Left kidney (tissue), 2 donors: ENCODE data around the gene FAM222A. TPM values are rescaled to one million over a fixed set of nuclear protein-coding genes. Genes with fewer than 3 reads are reported as not detected.
A peak's percentile ranks its signal among the peaks of the same experiment; 100 is the strongest.

Experiments
- DNase-seq: peaks from one replicate; pipeline ENCODE4 v3.0.0-alpha.2; 2013
- polyA plus RNA-seq: library from polyadenylated mRNA; unstranded; fragments of 120-200 nt; gene quantifications from one replicate; pipeline ENCODE4 v1.2.1, GENCODE V29; 2013; ENCODE audit not compliant: insufficient read length

FAM222A gene
- polyA plus RNA-seq, 1 donor: 6.5 TPM

DNA sequence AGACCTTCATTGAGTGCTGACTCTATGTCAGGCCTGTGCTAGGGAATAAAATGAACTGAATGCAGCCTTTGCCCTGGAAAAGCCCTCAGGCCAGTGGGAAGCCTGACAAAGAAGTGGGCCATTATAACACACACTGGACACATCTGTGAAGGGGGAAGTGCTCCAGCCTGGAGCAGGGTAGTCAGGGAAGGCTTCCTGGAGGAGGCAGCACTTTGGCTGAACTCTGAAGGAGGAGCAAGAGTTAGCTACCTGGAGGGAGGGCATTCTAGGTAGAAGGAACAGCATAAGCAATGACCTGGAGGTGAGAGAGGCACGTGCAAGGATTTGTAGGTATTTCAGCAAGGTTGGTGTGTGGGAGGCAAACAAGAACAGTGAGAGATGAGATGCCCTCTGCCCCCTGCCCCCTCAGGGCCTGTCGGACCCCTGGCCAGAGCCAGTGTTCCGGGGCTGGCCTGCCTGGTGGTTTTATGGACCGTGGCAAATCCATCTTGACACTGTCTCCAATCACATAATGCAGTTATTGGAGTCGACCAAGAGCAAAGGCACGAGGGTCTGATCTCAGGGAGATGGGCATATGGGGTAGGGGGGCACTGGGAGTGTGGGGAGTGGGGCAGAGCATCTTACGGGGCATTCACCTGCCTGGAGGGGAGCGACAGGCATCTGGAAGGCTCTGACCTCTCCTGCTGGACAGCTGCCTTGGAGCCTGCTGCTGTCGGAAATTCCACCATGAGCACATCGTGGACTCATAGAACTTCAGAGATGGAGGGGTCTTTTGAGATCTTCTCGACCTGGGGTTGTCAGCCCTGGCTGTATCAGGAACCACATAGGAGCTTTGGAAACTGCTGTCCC lies 2.7 kb upstream of the FAM222A start:
- no peak for DNase-seq

GRCh38 chr12:109711596-109712461 lies 1.8 kb upstream of the FAM222A start:
- DNase-seq: no peak

DNA sequence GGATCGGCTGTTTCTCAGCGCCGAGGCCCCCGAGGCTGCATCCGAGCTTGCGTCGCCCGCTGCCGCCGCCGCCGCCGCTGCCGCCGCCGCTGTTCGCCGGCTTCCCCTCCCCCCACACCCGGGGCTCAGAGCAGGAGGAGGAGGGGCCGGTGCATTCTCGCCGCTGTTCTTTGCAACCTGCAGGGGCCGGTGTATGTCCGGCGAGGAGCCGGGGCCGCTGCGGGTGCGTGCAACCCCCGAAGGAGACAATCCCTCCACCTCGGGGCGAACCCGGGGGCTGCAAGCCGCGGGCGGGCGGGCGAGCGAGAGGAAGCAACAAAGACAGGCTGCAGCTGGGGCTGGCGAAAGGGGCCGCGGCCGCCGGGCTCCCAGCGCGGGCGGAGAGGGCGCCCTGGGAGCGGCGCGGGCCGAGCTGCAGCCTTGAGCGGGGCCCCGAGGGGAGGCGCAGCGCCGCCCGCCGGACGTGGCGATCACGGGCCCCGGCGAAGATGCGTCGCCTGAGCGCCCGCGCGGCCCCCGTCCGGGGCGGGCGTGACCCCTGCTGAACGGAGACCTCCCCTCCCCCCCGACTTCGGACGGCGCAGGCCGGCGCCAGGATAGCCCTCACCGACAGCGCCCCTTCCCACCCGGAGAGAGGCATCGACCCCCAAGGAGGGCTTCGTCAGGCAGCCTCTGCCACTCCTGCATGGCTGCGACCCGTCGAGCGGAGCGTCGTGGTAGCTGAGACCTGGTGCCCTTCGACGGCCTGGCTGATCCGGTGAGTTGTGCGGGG lies 702 bp downstream of the FAM222A start:
- DNase-seq: peak; percentile 57

DNA sequence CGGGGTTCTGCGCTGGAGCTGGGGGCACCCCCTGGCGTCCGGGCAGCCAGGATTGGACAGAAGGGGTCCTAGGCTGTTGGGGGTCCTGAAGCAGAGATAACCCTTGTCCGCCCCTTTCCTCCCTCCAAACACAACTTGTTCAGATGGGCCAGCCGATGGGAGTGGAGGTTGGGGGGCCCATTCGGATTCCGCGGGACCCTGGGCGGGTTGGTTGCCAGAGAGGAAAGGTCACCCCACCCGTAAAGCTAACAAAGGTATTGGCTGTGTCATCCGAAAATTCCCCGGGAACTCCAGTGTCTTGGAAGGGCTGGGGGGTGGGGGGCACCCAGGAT lies 1.3 kb downstream of the FAM222A start:
- DNase-seq: no peak

DNA sequence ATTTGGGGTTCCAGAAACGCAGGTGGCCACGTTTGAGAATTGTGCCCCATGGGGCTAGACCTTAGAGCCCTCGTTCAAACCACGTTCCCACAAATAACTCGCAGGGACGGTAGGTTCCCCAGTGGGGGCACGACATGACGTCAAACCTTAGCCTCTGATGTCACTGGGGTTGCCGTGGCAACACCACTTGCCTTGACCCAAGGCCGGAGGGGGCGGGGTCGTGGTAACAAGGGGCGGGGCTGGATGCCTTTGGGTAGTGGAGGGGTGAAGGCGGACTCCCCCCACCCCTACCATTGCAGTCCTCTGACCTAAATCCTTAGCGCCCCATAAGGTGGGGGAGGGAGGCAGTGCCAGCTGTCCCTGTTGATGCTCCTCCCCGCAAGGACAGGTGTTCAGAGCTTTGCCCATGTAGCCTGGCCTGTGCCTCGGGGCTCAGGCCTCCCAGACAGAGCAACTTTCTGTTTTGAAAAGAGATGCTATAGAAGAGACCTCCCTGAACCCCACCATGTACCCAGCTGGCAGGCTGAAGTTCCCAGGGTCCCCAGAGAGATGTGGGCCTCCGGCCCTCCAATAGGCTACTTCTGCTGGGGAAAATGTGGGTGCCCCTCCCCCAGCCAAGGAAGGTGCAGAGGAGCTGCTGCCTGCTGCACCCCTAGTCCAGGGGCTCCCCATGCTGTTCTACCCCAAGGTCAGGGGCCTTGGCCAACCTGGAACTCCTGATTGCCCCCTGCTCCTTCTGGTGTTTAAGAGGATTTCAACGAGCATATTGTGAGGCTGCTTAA lies 1.9 kb downstream of the FAM222A start:
- DNase-seq: no peak

DNA sequence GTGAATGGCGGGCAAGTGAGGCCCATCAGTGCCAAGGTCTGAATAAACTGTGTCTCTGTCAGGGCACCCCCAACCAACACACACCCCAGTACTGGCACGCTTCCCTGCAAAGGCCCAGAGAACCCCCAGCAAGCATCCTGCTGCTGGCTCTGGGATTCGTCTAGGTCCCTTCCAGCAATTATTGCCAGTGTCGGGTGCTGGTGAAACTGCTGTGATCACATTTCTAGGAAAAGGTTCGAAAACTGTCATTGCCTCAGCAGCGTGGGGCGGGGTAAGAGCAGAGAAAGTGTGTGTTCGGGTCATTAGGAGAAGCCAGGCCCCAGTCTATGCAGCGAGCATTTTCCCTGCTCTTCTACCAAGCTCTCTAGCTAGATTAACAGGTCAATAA lies 2.5 kb downstream of the FAM222A start:
- no peak for DNase-seq

- no peak for DNase-seq
Measured at GRCh38 chr12:109716512-109717389, 3.1 kb downstream of the FAM222A start.

DNA sequence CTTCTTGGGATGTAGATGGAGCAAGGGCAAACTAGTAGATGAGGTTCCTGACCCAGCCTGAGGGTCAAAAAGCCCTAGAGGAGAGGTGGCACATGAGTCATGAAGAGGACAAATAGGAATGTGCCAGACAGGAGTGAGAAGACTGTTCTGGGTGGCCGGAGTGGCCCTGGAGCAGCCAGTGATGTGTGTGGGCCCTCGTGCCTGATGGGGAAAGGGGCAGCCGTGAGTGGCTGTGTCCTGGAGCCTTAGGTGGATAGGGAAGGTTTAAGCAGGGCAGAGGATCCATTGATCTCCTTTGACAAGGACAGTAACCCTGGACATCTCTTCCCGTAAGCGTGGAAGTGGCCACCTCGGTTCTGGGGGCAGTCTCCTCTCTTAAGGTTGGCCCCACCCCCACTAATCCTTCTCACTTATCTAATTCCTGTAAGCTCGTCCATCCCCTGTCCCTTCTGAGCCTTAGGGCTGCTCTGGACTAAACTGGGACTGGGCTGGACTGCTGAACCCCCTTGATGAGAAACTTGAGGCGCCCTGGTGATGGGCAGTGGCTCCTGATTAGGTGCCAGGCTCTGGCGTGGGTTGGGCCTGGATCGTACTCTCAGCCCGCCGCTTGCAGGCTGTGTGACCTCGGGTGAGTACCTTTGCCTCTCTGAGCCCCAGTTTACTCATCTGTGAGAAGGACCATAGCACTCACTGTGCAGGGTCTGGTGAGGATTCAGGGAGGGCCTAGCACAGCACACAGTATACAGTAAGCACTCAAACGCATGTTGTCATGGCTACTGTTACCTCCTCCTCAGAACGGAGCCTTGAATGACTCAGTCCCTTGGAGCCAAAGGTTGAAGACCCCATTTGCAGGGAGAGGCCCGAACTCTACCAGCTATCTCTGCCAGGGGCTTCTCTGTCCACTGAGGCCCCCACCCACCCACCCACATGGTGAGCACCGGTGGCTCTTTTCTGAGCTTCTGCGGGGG lies 4.0 kb downstream of the FAM222A start:
- DNase-seq: no peak

DNA sequence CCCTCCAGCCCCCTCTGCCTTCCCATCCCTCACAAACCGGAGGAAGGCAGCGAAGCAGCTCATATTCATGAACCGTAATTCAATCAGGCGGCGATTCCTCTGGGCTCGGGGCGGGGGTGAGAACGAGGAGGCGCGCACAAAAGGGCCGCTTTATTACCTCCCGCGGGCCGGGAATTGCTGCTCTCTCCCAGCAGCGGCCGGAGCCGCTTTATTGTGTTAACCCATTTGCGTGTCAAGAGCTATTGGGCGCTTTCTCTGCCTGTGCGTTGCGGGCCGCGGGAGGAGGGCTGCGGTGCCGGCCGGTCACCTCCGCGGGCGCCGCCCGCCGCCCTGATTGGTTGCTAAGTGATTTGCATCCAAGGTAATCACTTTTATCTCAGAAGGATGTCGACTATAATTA lies 4.8 kb downstream of the FAM222A start:
- peak; percentile 63 for DNase-seq

DNA sequence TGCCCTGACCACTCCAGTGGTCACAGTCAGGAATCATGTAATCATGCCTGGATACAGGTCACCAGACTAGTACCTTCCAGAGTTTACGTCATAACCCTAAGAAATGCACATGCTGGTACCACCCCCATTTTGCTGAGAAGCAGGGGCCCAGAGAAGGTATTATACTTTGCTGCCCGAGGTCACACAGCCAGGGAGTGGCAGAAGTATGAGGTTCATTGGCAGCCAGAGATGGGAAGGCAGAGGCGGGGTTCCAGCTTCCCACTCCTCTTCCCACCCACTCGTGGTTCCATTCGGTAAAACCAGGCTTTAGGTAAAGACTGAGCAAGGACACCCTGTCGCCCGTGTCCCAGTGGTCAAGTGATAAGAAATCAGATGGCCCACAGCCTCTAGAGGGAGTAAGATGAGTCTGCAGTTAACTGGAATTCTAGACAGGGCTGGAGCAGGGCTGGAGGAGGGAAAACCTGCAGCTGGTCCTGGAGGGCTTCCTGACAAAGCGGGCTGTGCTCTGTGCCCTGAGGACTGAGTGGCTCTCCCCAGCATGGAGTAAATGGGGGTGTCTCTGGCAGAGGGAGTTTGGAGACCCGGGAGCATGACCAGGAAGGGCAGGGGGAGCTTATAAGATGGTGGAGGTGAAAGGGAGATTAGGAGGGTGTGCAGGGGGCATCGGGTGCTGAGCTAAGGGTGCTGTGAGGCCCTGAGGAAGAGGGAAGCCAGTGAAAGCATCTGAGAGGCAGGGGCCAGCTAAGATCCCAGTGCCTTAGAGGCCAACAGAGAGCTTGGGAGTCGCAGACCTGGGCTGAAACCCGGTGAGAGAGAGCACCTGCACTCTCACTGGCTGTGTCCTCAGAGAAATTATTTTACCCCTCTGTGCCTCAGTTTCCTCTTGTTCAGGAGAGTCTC lies 5.7 kb downstream of the FAM222A start:
- DNase-seq: no peak

GRCh38 chr12:109720152-109720856 lies 6.7 kb downstream of the FAM222A start:
- DNase-seq: peak; percentile 57

DNA sequence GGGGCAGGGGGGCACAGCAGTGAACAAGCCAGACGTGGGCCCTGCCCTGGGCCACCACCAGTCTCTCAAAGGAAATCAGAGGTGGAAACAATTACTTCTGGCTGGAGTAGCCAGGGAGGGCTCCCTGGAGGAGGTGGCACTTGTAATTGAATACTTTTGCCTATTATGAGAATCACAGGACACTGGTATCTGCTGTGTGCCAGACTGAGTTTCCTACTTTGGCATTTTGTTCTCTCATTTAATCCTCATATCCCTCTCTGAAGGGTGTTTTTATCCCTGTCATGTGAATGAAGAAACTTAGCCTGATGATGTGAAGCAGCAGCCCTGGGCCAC lies 7.2 kb downstream of the FAM222A start:
- no peak for DNase-seq

GRCh38 chr12:109721276-109721675 lies 7.7 kb downstream of the FAM222A start:
- DNase-seq: no peak

- no peak for DNase-seq
Measured at GRCh38 chr12:109722022-109722720, 8.5 kb downstream of the FAM222A start.

- no peak for DNase-seq
Measured at GRCh38 chr12:109722721-109723094, 9.1 kb downstream of the FAM222A start.

DNA sequence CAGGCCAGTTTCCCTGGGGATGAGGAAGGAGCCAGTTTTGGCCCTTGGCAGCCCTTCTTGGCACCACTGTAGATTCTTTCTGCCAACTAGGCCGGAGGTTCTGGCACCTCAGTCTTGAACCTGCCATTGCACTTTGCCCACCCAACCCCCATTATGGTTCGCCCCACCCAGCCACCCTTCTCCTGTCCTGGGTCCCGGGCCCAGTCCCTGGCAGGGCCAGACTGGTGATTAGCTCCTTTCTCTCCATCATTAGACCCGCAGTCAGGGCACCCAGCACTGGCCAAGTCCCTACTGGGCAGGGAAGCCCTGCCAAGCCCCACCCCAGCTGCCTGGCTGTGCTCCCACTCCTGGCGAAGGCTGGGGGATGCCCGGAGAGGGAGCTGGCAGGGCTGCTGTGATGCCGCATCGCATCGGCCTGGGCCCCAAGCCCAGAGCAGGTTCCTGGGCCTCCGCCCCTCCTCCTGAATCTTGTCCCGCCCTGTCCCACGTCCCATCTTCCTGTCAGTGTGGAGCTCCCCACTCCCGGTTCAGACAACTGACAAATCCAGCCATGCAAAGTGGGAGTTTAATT lies 9.8 kb downstream of the FAM222A start:
- DNase-seq: no peak

- DNase-seq: no peak
Measured at GRCh38 chr12:109724321-109724892, 10.8 kb downstream of the FAM222A start.
